GM06990 (cell line): Measurements from ENCODE around the gene KLHDC9.

ENCODE experiments used
- DNase-seq: peaks from one replicate; pipeline ENCODE4 v3.0.0-alpha.2; 2011; ENCODE audit not compliant: insufficient read length; ENCODE audit errors: extremely low read depth
- H3K27me3 ChIP-seq: replicated peaks from 2 replicates; pipeline ENCODE4 v1.6.0; 2011; ENCODE audit warnings: low read length; ENCODE audit not compliant: control insufficient read depth, insufficient read depth
- H3K36me3 ChIP-seq: 2 replicates; pipeline ENCODE4 v1.5.1; 2011; ENCODE audit warnings: low read length; ENCODE audit not compliant: control insufficient read depth, insufficient read depth
- H3K4me3 ChIP-seq: replicated peaks from 2 replicates; pipeline ENCODE4 v1.5.1; 2011; ENCODE audit warnings: low read depth, mild to moderate bottlenecking, control low read depth, low read length
- CTCF ChIP-seq: IDR thresholded peaks from 2 replicates; pipeline ENCODE4 v1.5.1; 2011; ENCODE audit warnings: low read length, control low read depth, mild to moderate bottlenecking, inconsistent platforms; ENCODE audit not compliant: insufficient read depth, poor library complexity, severe bottlenecking

The KLHDC9 gene

DNA sequence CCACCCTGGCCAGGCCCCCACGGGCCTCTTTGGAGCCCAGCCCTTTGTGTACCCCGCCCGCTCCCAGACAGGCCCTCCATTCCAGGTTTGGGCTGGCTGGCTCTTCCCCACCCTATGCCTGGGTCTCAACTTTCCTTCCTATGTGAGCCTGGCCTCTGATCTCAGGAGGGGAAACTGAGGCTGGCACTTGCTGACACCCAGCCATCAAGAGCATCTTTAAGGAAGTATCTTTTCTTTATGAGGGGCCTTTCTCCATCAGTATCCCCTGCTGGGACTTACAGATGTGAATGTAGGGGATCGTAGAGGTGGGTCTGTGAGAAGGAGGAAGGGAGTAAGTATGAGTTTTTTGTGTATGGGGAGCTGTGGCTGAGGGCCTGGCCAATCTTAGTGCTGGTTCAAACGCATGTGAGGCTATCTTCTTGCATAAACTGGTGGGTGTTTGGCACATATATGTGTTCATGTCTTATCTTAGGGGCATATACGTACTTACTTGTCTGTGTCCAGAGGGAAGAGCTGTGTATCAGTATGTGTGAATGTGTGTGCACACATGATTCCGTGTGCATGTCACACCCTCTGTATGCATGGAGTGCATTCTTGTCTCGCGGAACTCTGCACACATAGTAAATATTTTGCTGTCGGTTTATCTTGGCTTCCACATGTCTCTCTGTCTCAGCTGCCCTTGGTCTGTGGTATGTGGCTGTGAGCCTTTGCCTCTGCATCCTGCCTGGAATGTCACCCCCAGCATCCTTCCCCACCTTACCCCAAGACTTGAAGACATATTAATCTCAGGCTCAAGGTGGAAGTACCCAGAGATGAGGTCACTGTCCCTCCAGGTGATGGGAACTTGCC, 14.2 kb upstream of the KLHDC9 start:
- DNase-seq: no peak
- no peaks in the 10 kb centered on the region for H3K36me3 ChIP-seq
- H3K4me3 ChIP-seq: no peak overlapping the region
- no peaks in the 10 kb centered on the region for H3K27me3 ChIP-seq
- no peak for TF ChIP-seq CTCF

DNA sequence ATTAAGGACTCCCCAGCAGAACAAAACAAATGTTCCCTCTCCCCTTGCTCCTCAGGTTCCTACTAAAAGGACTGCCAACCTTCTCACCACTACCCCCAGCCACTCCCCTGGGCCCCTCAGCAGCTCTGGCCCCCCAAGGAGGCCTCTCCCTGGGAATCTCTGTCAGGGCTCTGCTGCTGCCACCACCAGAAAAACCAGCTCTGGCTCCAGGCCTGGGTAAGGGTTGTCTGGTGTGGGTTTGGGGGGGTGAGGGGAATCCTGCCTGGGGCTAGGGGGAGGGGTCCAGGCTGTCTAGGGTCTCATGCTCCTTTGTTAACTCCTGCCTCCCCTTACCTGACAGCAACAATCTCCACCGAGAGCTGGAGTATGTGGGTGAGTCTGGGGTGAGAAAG, 13.6 kb upstream of the KLHDC9 start:
- DNase-seq: no peak
- TF ChIP-seq CTCF: no peak
- Histone ChIP-seq H3K4me3 (no peak overlapping the region), H3K36me3 (no peaks in the 10 kb centered on the region), H3K27me3 (no peaks in the 10 kb centered on the region)

- no peak for DNase-seq
- Histone ChIP-seq H3K4me3 (no peak overlapping the region), H3K27me3 (no peaks in the 10 kb centered on the region), H3K36me3 (no peaks in the 10 kb centered on the region)
- TF ChIP-seq CTCF: no peak
Measured at GRCh38 chr1:161085165-161085564, 13.0 kb upstream of the KLHDC9 start.

DNA sequence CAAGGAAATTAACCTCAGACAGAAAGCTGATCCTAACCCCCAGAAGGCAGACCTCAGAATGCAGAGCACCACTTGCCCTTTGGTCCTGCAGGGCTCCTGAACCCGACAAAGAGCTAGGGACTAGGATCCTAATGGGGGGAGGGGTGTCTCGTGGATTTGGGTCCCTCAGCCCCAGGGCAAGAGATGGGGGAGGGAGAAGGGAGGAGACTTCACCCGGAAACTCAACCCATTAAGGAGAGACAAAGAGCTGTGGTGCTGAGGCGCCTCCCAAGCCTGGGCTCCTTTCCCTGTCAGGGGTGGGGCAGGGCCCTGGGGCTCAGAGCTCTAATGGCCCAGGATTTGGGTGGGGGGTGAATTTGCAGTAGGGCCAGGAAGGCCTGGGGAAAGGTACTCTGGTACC, 11.7 kb upstream of the KLHDC9 start:
- no peaks in the 10 kb centered on the region for H3K36me3 ChIP-seq
- H3K4me3 ChIP-seq: no peak overlapping the region
- TF ChIP-seq CTCF: no peak
- no peaks in the 10 kb centered on the region for H3K27me3 ChIP-seq
- no peak for DNase-seq

GRCh38 chr1:161088587-161089110, 9.5 kb upstream of the KLHDC9 start:
- no peak for DNase-seq
- Histone ChIP-seq H3K4me3 (no peak overlapping the region), H3K36me3 (no peaks in the 10 kb centered on the region), H3K27me3 (no peaks in the 10 kb centered on the region)
- no peak for TF ChIP-seq CTCF
